ENCODE data around the gene KDM3B. TPM values are rescaled to one million over a fixed set of nuclear protein-coding genes. Genes with fewer than 3 reads are reported as not detected.
A peak's percentile ranks its signal among the peaks of the same experiment; 100 is the strongest.

Gene KDM3B
- polyA plus RNA-seq, 4 donors, result 18.6 to 63.2 (median 25.2) TPM

- H3K9me3 ChIP-seq (ENCODE audit: control insufficient read depth in 2 of 2, insufficient read depth in 1 of 2, low read depth in 1 of 2, low read length in 1 of 2), result peaks cover 0 to 6% of the 10 kb centered on the region in 2 donors
- DNase-seq (no peak), FAIRE-seq (no peak)
- peak overlapping the region; percentile 98 to 99 (median 98) for H3K4me3 ChIP-seq (ENCODE audit: low read depth in 1 of 3, low read length in 3 of 3)
- H3K36me3 ChIP-seq (ENCODE audit: control insufficient read depth in 3 of 3, insufficient read depth in 2 of 3, low read depth in 1 of 3, low read length in 3 of 3), result peaks cover 0 to 13% (median 0%) of the 10 kb centered on the region in 3 donors
- H3K27me3 ChIP-seq (ENCODE audit: control insufficient read depth in 3 of 3, insufficient read depth in 3 of 3, low read length in 3 of 3), result no peaks in the 10 kb centered on the region
- peak overlapping the region; percentile 93 to 99 (median 97) for H3K27ac ChIP-seq (ENCODE audit: low read depth in 1 of 3, low read length in 2 of 3)
- 1% methylated on average over 11 of the region's 11 CpGs for WGBS, 3 donors
- H3K4me1 ChIP-seq (ENCODE audit: control insufficient read depth in 3 of 3, insufficient read depth in 2 of 3, low read depth in 1 of 3, low read length in 2 of 3), result peaks cover 3 to 15% (median 3%) of the 10 kb centered on the region in 3 donors
Measured at GRCh38 chr5:138353560-138354080, 1.1 kb downstream of the KDM3B start.

GRCh38 chr5:138354387-138354786 is 1.9 kb downstream of the KDM3B start:
- 7 to 19% (median 12%) methylated on average over 5 of the region's 5 CpGs for WGBS, 3 donors
- Histone ChIP-seq H3K4me1 (ENCODE audit: control insufficient read depth in 3 of 3, insufficient read depth in 2 of 3, low read depth in 1 of 3, low read length in 2 of 3) (peaks cover 3 to 15% (median 3%) of the 10 kb centered on the region in 3 donors), H3K27ac (ENCODE audit: low read depth in 1 of 3, low read length in 2 of 3) (peak overlapping the region in 1 of 3 donors; percentile 99)

GRCh38 chr5:138354926-138355378 is 2.5 kb downstream of the KDM3B start:
- Histone ChIP-seq H3K27ac (ENCODE audit: low read depth in 1 of 3, low read length in 2 of 3) (no peak overlapping the region), H3K4me1 (ENCODE audit: control insufficient read depth in 3 of 3, insufficient read depth in 2 of 3, low read depth in 1 of 3, low read length in 2 of 3) (peaks cover 3 to 15% (median 5%) of the 10 kb centered on the region in 3 donors), H3K27me3 (ENCODE audit: control insufficient read depth in 3 of 3, insufficient read depth in 3 of 3, low read length in 3 of 3) (no peaks in the 10 kb centered on the region), H3K36me3 (ENCODE audit: control insufficient read depth in 3 of 3, insufficient read depth in 2 of 3, low read depth in 1 of 3, low read length in 3 of 3) (peaks cover 0 to 4% (median 0%) of the 10 kb centered on the region in 3 donors), H3K4me3 (ENCODE audit: low read depth in 1 of 3, low read length in 3 of 3) (peak overlapping the region in 2 of 3 donors; percentile 98 to 99), H3K9me3 (ENCODE audit: control insufficient read depth in 2 of 2, insufficient read depth in 1 of 2, low read depth in 1 of 2, low read length in 1 of 2) (peaks cover 0 to 6% of the 10 kb centered on the region in 2 donors)
- FAIRE-seq (no peak), DNase-seq (peak; percentile 54 to 59)
- 16 to 19% (median 17%) methylated on average over 6 of the region's 6 CpGs for WGBS, 3 donors

More at GRCh38 chr5:138354387-138354786, 1.9 kb downstream of the KDM3B start:
- peak overlapping the region in 2 of 3 donors; percentile 98 to 99 for H3K4me3 ChIP-seq (ENCODE audit: low read depth in 1 of 3, low read length in 3 of 3)
- peaks cover 0 to 8% (median 0%) of the 10 kb centered on the region in 3 donors for H3K36me3 ChIP-seq (ENCODE audit: control insufficient read depth in 3 of 3, insufficient read depth in 2 of 3, low read depth in 1 of 3, low read length in 3 of 3)
- FAIRE-seq (no peak), DNase-seq (no peak)
- H3K9me3 ChIP-seq (ENCODE audit: control insufficient read depth in 2 of 2, insufficient read depth in 1 of 2, low read depth in 1 of 2, low read length in 1 of 2), result peaks cover 0 to 6% of the 10 kb centered on the region in 2 donors
- no peaks in the 10 kb centered on the region for H3K27me3 ChIP-seq (ENCODE audit: control insufficient read depth in 3 of 3, insufficient read depth in 3 of 3, low read length in 3 of 3)

GRCh38 chr5:138359621-138360020 is 7.1 kb downstream of the KDM3B start:
- 58 to 72% (median 65%) methylated on average over 3 of the region's 3 CpGs for WGBS, 3 donors
- no peak for DNase-seq
- Histone ChIP-seq H3K4me1 (ENCODE audit: control insufficient read depth in 3 of 3, insufficient read depth in 2 of 3, low read depth in 1 of 3, low read length in 2 of 3) (peaks cover 0 to 11% (median 3%) of the 10 kb centered on the region in 3 donors), H3K27me3 (ENCODE audit: control insufficient read depth in 3 of 3, insufficient read depth in 3 of 3, low read length in 3 of 3) (no peaks in the 10 kb centered on the region), H3K36me3 (ENCODE audit: control insufficient read depth in 3 of 3, insufficient read depth in 2 of 3, low read depth in 1 of 3, low read length in 3 of 3) (peaks cover 0 to 14% (median 0%) of the 10 kb centered on the region in 3 donors), H3K27ac (ENCODE audit: low read depth in 1 of 3, low read length in 2 of 3) (no peak overlapping the region), H3K4me3 (ENCODE audit: low read depth in 1 of 3, low read length in 3 of 3) (no peak overlapping the region), H3K9me3 (ENCODE audit: control insufficient read depth in 2 of 2, insufficient read depth in 1 of 2, low read depth in 1 of 2, low read length in 1 of 2) (no peaks in the 10 kb centered on the region)
- FAIRE-seq, result no peak

- 88 to 100% (median 100%) methylated on average over 1 of the region's 1 CpG for WGBS, 3 donors
Measured at GRCh38 chr5:138360941-138361452, 8.5 kb downstream of the KDM3B start.

GRCh38 chr5:138364576-138364975 is 12.1 kb downstream of the KDM3B start:
- Histone ChIP-seq H3K9me3 (ENCODE audit: control insufficient read depth in 2 of 2, insufficient read depth in 1 of 2, low read depth in 1 of 2, low read length in 1 of 2) (no peaks in the 10 kb centered on the region), H3K4me1 (ENCODE audit: control insufficient read depth in 3 of 3, insufficient read depth in 2 of 3, low read depth in 1 of 3, low read length in 2 of 3) (peaks cover 0 to 8% (median 0%) of the 10 kb centered on the region in 3 donors), H3K27ac (ENCODE audit: low read depth in 1 of 3, low read length in 2 of 3) (no peak overlapping the region), H3K4me3 (ENCODE audit: low read depth in 1 of 3, low read length in 3 of 3) (no peak overlapping the region), H3K36me3 (ENCODE audit: control insufficient read depth in 3 of 3, insufficient read depth in 2 of 3, low read depth in 1 of 3, low read length in 3 of 3) (peaks cover 0 to 12% (median 0%) of the 10 kb centered on the region in 3 donors), H3K27me3 (ENCODE audit: control insufficient read depth in 3 of 3, insufficient read depth in 3 of 3, low read length in 3 of 3) (no peaks in the 10 kb centered on the region)
- no peak for FAIRE-seq
- DNase-seq, result no peak
- 89 to 98% (median 98%) methylated on average over 1 of the region's 1 CpG for WGBS, 3 donors

More at GRCh38 chr5:138360941-138361452, 8.5 kb downstream of the KDM3B start:
- Histone ChIP-seq H3K27ac (ENCODE audit: low read depth in 1 of 3, low read length in 2 of 3) (no peak overlapping the region), H3K36me3 (ENCODE audit: control insufficient read depth in 3 of 3, insufficient read depth in 2 of 3, low read depth in 1 of 3, low read length in 3 of 3) (peaks cover 0 to 16% (median 0%) of the 10 kb centered on the region in 3 donors), H3K9me3 (ENCODE audit: control insufficient read depth in 2 of 2, insufficient read depth in 1 of 2, low read depth in 1 of 2, low read length in 1 of 2) (no peaks in the 10 kb centered on the region), H3K4me3 (ENCODE audit: low read depth in 1 of 3, low read length in 3 of 3) (no peak overlapping the region), H3K4me1 (ENCODE audit: control insufficient read depth in 3 of 3, insufficient read depth in 2 of 3, low read depth in 1 of 3, low read length in 2 of 3) (peaks cover 0 to 3% (median 0%) of the 10 kb centered on the region in 3 donors), H3K27me3 (ENCODE audit: control insufficient read depth in 3 of 3, insufficient read depth in 3 of 3, low read length in 3 of 3) (no peaks in the 10 kb centered on the region)
- FAIRE-seq (no peak), DNase-seq (no peak)

- Histone ChIP-seq H3K9me3 (ENCODE audit: control insufficient read depth in 2 of 2, insufficient read depth in 1 of 2, low read depth in 1 of 2, low read length in 1 of 2) (no peaks in the 10 kb centered on the region), H3K27me3 (ENCODE audit: control insufficient read depth in 3 of 3, insufficient read depth in 3 of 3, low read length in 3 of 3) (no peaks in the 10 kb centered on the region), H3K27ac (ENCODE audit: low read depth in 1 of 3, low read length in 2 of 3) (no peak overlapping the region), H3K4me1 (ENCODE audit: control insufficient read depth in 3 of 3, insufficient read depth in 2 of 3, low read depth in 1 of 3, low read length in 2 of 3) (peaks cover 0 to 9% (median 0%) of the 10 kb centered on the region in 3 donors), H3K4me3 (ENCODE audit: low read depth in 1 of 3, low read length in 3 of 3) (no peak overlapping the region), H3K36me3 (ENCODE audit: control insufficient read depth in 3 of 3, insufficient read depth in 2 of 3, low read depth in 1 of 3, low read length in 3 of 3) (peaks cover 0 to 11% (median 0%) of the 10 kb centered on the region in 3 donors)
- no peak for DNase-seq
- 45 to 58% (median 56%) methylated on average over 4 of the region's 4 CpGs for WGBS, 3 donors
- FAIRE-seq, result no peak
Measured at GRCh38 chr5:138366632-138367382, 14.3 kb downstream of the KDM3B start.

- no peak for FAIRE-seq
- H3K4me3 ChIP-seq (ENCODE audit: low read depth in 1 of 3, low read length in 3 of 3), result no peak overlapping the region
- peaks cover 0 to 9% (median 0%) of the 10 kb centered on the region in 3 donors for H3K4me1 ChIP-seq (ENCODE audit: control insufficient read depth in 3 of 3, insufficient read depth in 2 of 3, low read depth in 1 of 3, low read length in 2 of 3)
- DNase-seq, result no peak
- peak overlapping the region in 1 of 3 donors; percentile 22 for H3K27ac ChIP-seq (ENCODE audit: low read depth in 1 of 3, low read length in 2 of 3)
- H3K36me3 ChIP-seq (ENCODE audit: control insufficient read depth in 3 of 3, insufficient read depth in 2 of 3, low read depth in 1 of 3, low read length in 3 of 3), result peaks cover 0 to 16% (median 3%) of the 10 kb centered on the region in 3 donors
- no peaks in the 10 kb centered on the region for H3K9me3 ChIP-seq (ENCODE audit: control insufficient read depth in 2 of 2, insufficient read depth in 1 of 2, low read depth in 1 of 2, low read length in 1 of 2)
- WGBS, 3 donors, result 73 to 78% (median 77%) methylated on average over 5 of the region's 5 CpGs
- no peaks in the 10 kb centered on the region for H3K27me3 ChIP-seq (ENCODE audit: control insufficient read depth in 3 of 3, insufficient read depth in 3 of 3, low read length in 3 of 3)
Measured at GRCh38 chr5:138369261-138369660, 16.8 kb downstream of the KDM3B start.
